ENCODE data around the gene HS6ST1.
A peak's percentile ranks its signal among the peaks of the same experiment; 100 is the strongest.

Gene HS6ST1

DNA sequence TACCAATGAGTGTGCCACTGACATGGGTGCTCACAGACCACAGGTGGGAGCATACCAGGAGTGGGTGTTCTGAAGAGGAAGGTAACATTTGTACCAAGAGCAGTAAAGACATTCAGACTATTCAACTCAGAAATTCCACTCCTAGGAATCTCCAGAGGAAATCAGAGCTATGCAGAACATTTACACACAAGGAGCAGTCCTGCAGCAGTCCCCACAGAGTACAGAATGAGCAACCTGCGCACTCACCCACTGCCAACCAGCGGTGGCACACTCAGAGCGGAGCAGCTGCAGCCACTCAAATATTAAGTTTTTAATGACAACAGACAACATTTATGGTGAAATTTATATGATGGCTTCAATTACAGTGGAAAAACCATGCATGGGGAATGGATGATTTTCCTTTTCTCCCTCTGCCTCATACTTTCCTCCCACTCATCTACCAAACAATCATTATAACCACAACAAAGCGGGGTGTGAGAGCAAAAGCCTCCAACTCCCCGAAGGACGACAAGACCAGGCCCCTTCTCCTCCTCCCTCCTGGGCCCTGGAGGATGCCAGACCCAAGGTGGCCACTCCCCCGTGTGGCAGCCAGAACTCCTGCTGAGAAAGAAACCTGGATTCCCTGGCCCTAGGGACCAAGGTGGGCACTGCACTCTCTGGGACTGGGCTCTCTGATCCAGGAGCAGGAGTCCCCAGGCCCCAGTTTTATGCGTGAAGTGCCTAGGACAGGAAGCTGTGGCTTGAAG is 5.4 kb downstream of the HS6ST1 start:
- DNase-seq (ENCODE audit: low read depth), result peak; percentile 60
- no peak overlapping the region for H3K4me3 ChIP-seq (replicated peaks; ENCODE audit: low read depth, low read length)

DNA sequence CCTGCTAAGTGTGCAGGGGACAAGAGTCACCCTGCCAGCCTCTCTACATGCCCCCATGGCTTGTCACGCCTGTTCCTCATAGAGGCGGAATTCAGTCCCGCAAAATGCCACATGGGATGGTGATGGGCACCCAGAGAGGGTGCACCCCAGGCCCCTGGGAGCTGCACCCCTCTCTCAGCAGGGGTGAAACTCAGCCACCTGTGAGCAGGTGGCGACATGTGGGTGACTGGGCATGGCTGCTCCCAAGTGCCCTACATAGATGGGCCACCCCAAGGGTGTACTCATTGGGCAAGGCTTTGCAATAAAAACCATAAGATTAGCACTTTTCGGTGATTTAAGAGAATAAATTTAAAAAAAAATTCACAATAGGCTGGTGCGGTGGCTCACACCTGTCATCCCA is 6.3 kb downstream of the HS6ST1 start:
- no peak for DNase-seq (ENCODE audit: low read depth)
- no peak overlapping the region for H3K4me3 ChIP-seq (replicated peaks; ENCODE audit: low read depth, low read length)
- TF ChIP-seq, protein P1, sequence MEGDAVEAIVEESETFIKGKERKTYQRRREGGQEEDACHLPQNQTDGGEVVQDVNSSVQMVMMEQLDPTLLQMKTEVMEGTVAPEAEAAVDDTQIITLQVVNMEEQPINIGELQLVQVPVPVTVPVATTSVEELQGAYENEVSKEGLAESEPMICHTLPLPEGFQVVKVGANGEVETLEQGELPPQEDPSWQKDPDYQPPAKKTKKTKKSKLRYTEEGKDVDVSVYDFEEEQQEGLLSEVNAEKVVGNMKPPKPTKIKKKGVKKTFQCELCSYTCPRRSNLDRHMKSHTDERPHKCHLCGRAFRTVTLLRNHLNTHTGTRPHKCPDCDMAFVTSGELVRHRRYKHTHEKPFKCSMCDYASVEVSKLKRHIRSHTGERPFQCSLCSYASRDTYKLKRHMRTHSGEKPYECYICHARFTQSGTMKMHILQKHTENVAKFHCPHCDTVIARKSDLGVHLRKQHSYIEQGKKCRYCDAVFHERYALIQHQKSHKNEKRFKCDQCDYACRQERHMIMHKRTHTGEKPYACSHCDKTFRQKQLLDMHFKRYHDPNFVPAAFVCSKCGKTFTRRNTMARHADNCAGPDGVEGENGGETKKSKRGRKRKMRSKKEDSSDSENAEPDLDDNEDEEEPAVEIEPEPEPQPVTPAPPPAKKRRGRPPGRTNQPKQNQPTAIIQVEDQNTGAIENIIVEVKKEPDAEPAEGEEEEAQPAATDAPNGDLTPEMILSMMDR (IDR thresholded peaks at IDR 0.05; ENCODE audit: low read length, missing control alignments), result no peak

More for the DNA sequence above, 5.4 kb downstream of the HS6ST1 start:
- TF ChIP-seq, protein P1 (IDR thresholded peaks at IDR 0.05; ENCODE audit: low read length, missing control alignments), result peak; percentile 43

- no peak for DNase-seq (ENCODE audit: low read depth)
- H3K4me3 ChIP-seq (replicated peaks; ENCODE audit: low read depth, low read length), result no peak overlapping the region
- TF ChIP-seq, protein P1 (IDR thresholded peaks at IDR 0.05; ENCODE audit: low read length, missing control alignments), result no peak
Measured at GRCh38 chr2:128311755-128312341, 6.8 kb downstream of the HS6ST1 start.

DNA sequence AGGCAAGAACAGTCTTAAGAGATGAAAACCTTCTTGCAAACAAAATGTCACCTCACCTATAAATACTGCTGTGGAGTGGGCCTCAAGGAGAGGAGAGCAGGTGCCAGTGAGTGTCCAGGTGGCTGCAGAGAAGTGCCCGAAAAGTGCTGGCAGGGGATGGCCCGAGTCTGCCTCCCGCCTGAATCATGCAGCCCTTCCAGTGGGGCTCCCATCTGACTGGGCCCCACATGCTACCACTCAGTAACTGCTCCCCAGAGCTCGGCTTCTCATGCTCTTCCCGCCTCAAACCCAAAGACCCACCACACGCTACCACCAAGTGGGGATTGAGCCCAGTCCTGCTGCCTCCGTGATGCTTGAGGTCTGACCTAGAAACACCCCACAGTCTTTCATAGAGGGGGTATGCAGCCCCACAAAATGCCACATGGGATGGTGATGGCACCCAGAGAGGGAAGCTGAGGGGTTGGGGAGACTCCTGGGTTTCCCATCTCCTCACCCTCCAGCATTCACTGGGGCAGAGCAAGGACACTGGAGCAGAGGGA is 7.4 kb downstream of the HS6ST1 start:
- TF ChIP-seq, protein P1 (IDR thresholded peaks at IDR 0.05; ENCODE audit: low read length, missing control alignments), result no peak
- no peak for DNase-seq (ENCODE audit: low read depth)
- no peak overlapping the region for H3K4me3 ChIP-seq (replicated peaks; ENCODE audit: low read depth, low read length)

DNA sequence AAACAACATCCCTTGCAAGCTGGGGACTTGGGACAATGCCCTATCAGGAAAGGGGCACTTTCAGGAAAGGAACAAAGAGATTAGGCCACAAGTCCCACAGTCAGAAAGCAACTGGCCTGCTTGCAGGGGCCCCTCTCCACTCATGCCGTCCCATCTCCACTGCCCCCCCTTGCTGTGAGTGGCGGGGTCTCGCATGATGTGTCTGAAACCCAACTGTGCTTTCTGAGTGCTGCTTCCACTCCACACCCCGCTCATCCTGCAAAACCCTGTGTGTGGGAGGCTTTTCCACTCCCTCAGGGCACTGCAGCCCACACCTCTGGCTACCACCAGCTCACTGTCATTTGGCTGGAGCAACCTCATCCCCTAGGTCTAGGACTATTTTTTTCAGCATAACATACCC is 7.9 kb downstream of the HS6ST1 start:
- no peak for DNase-seq (ENCODE audit: low read depth)
- no peak overlapping the region for H3K4me3 ChIP-seq (replicated peaks; ENCODE audit: low read depth, low read length)
- TF ChIP-seq, protein P1 (IDR thresholded peaks at IDR 0.05; ENCODE audit: low read length, missing control alignments), result no peak

DNA sequence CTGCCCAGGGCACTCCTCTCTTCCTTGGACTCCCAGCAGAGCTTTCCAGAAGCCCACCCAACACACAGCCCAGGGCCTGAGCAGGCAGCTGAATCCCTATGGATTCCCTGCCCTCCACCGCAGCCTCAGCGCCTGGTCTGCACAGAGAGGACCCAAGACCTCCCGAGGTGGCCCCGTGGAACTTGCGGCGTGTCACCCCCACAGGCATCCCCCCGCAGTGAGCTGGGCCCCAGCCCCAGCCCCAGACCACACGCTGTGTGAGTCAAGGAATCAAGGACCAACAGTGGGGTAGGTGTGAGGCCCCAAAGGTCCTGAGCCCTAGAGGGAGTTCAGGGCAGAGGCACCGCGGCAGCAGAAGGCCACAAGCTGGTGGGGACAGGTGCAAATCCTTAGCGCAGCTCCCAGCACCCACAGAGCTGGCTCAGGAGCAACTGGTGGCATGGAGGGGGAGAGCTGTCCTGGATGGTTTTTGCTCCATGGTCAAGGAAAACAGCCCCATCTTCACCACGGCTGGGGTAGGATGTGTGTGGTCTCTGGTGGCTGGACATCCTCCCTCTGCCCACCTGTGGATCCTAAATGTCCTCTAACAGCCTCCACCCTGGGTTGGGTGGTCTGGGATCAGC is 8.5 kb downstream of the HS6ST1 start:
- no peak for DNase-seq (ENCODE audit: low read depth)
- TF ChIP-seq, protein P1 (IDR thresholded peaks at IDR 0.05; ENCODE audit: low read length, missing control alignments), result no peak
- no peak overlapping the region for H3K4me3 ChIP-seq (replicated peaks; ENCODE audit: low read depth, low read length)

Measured in fibroblast of pulmonary artery (primary cell).